Astrocyte (in vitro differentiated cells and primary cell): ENCODE measurements around the gene TTBK2. TPM values are rescaled to one million over a fixed set of nuclear protein-coding genes. Genes with fewer than 3 reads are reported as not detected.

Experiments
- DNase-seq: peaks from one replicate; pipeline ENCODE4 v3.0.0-alpha.2; 2010; ENCODE audit warnings: low read depth
- FAIRE-seq: peaks from 2 replicates; lab custom pipeline; 2011; peaks lifted over from hg19 to GRCh38; lab: Jason Lieb, UNC
- H2AFZ ChIP-seq: 2 replicates; pipeline ENCODE4 v1.6.0; 2012; ENCODE audit warnings: low read depth, low read length, inconsistent platforms
- H3K27ac ChIP-seq: 2 replicates; pipeline ENCODE4 v1.5.1; 2011; ENCODE audit warnings: low read depth, low read length, inconsistent platforms
- H3K27me3 ChIP-seq: 2 replicates; pipeline ENCODE4 v1.6.0; 2011; ENCODE audit warnings: low read length, inconsistent platforms; ENCODE audit not compliant: insufficient read depth
- H3K36me3 ChIP-seq: 2 replicates; pipeline ENCODE4 v1.5.1; 2011; ENCODE audit warnings: low read length, inconsistent platforms; ENCODE audit not compliant: insufficient read depth
- H3K4me1 ChIP-seq: 2 replicates; pipeline ENCODE4 v1.5.1; 2011; ENCODE audit warnings: low read length, inconsistent platforms; ENCODE audit not compliant: insufficient read depth
- H3K4me2 ChIP-seq: 2 replicates; pipeline ENCODE4 v1.6.0; 2012; ENCODE audit warnings: low read length, inconsistent platforms
- H3K4me3 ChIP-seq: 2 replicates; pipeline ENCODE4 v1.5.1; 2011; ENCODE audit warnings: low read depth, mild to moderate bottlenecking, low read length, inconsistent platforms; ENCODE audit not compliant: insufficient read depth
- H3K79me2 ChIP-seq: 2 replicates; pipeline ENCODE4 v1.6.0; 2012; ENCODE audit warnings: mild to moderate bottlenecking, low read length, inconsistent platforms; ENCODE audit not compliant: insufficient read depth
- H3K9ac ChIP-seq: 2 replicates; pipeline ENCODE4 v1.6.0; 2012; ENCODE audit warnings: mild to moderate bottlenecking, low read length, inconsistent platforms
- H3K9me3 ChIP-seq: 2 replicates; pipeline ENCODE4 v1.5.1; 2012; ENCODE audit warnings: low read depth, mild to moderate bottlenecking, low read length, inconsistent platforms; ENCODE audit not compliant: insufficient read depth
- H4K20me1 ChIP-seq: 2 replicates; pipeline ENCODE4 v1.6.0; 2012; ENCODE audit warnings: low read length, inconsistent platforms; ENCODE audit not compliant: insufficient read depth
- H3K27ac Mint-ChIP-seq: one replicate; pipeline ENCODE4 v1.8.0; 2021; ENCODE audit warnings: mild to moderate bottlenecking, mixed read lengths; ENCODE audit not compliant: unreplicated experiment
- H3K27me3 Mint-ChIP-seq: one replicate; pipeline ENCODE4 v1.8.0; 2021; ENCODE audit warnings: low read depth, mixed read lengths; ENCODE audit not compliant: unreplicated experiment
- H3K36me3 Mint-ChIP-seq: one replicate; pipeline ENCODE4 v1.8.0; 2021; ENCODE audit warnings: low read depth, mixed read lengths; ENCODE audit not compliant: unreplicated experiment
- H3K4me1 Mint-ChIP-seq: one replicate; pipeline ENCODE4 v1.8.0; 2021; ENCODE audit warnings: low read depth, mixed read lengths; ENCODE audit not compliant: unreplicated experiment
- H3K4me3 Mint-ChIP-seq: one replicate; pipeline ENCODE4 v1.8.0; 2021; ENCODE audit warnings: mild to moderate bottlenecking, moderate library complexity, mixed read lengths; ENCODE audit not compliant: unreplicated experiment
- H3K9me3 Mint-ChIP-seq: one replicate; pipeline ENCODE4 v1.8.0; 2021; ENCODE audit warnings: mild to moderate bottlenecking, mixed read lengths; ENCODE audit not compliant: unreplicated experiment
- EZH2 ChIP-seq: IDR thresholded peaks from 2 replicates; pipeline ENCODE4 v1.6.1; 2012; ENCODE audit warnings: mild to moderate bottlenecking, low read length, inconsistent platforms; ENCODE audit not compliant: insufficient read depth
- total RNA-seq: library from RNA; stranded (reverse); gene quantifications from 2 replicates; pipeline ENCODE4 v1.2.1, GENCODE V29; 2021
- TF ChIP-seq, protein P1 (sequence below): IDR thresholded peaks from 2 replicates; pipeline ENCODE4 v1.5.1; 2011; ENCODE audit warnings: low read depth, mild to moderate bottlenecking, inconsistent platforms, low read length, moderate library complexity; ENCODE audit not compliant: insufficient read depth

TTBK2 gene
- total RNA-seq, 1 donor from 2014 or later, result 14.8 TPM

DNA sequence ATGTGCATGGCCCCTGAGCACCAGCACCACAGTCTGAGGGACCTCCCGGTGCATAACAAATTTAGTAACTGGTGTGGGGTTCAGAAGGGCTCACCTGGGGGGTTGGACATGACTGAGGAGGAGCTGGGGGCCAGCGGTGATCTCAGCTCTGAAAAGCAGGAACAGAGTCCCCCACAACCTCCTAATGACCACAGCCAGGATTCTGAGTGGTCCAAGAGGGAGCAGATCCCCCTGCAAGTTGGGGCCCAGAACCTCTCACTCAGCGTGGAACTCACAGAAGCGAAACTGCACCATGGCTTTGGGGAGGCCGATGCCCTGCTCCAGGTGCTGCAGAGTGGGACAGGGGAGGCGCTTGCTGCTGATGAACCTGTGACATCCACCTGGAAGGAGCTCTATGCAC lies 226.6 kb downstream of the TTBK2 start:
- no peaks in the 10 kb centered on the region for H3K79me2 ChIP-seq
- no peak overlapping the region for H3K27ac ChIP-seq
- no peaks in the 10 kb centered on the region for H4K20me1 ChIP-seq
- H3K4me3 ChIP-seq, result no peak overlapping the region
- H3K36me3 ChIP-seq, result no peaks in the 10 kb centered on the region
- Mint-ChIP-seq H3K27me3 (no peaks in the 10 kb centered on the region), H3K27ac (no peak overlapping the region), H3K9me3 (no peaks in the 10 kb centered on the region), H3K4me1 (no peaks in the 10 kb centered on the region), H3K36me3 (peaks cover 27% of the 10 kb centered on the region), H3K4me3 (no peak overlapping the region)
- no peaks in the 10 kb centered on the region for H3K27me3 ChIP-seq
- H3K9me3 ChIP-seq, result no peaks in the 10 kb centered on the region
- DNase-seq (no peak), FAIRE-seq (no peak)
- no peaks in the 10 kb centered on the region for H3K4me1 ChIP-seq
- H2AFZ ChIP-seq, result no peak overlapping the region
- H3K4me2 ChIP-seq, result no peak overlapping the region
- TF ChIP-seq, protein P1, sequence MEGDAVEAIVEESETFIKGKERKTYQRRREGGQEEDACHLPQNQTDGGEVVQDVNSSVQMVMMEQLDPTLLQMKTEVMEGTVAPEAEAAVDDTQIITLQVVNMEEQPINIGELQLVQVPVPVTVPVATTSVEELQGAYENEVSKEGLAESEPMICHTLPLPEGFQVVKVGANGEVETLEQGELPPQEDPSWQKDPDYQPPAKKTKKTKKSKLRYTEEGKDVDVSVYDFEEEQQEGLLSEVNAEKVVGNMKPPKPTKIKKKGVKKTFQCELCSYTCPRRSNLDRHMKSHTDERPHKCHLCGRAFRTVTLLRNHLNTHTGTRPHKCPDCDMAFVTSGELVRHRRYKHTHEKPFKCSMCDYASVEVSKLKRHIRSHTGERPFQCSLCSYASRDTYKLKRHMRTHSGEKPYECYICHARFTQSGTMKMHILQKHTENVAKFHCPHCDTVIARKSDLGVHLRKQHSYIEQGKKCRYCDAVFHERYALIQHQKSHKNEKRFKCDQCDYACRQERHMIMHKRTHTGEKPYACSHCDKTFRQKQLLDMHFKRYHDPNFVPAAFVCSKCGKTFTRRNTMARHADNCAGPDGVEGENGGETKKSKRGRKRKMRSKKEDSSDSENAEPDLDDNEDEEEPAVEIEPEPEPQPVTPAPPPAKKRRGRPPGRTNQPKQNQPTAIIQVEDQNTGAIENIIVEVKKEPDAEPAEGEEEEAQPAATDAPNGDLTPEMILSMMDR, result no peak
- no peak for TF ChIP-seq EZH2
- H3K9ac ChIP-seq, result no peak overlapping the region

- Mint-ChIP-seq H3K27me3 (no peaks in the 10 kb centered on the region), H3K36me3 (peaks cover 32% of the 10 kb centered on the region), H3K9me3 (no peaks in the 10 kb centered on the region), H3K4me1 (no peaks in the 10 kb centered on the region), H3K27ac (no peak overlapping the region), H3K4me3 (no peak overlapping the region)
- H3K4me2 ChIP-seq, result no peak overlapping the region
- no peaks in the 10 kb centered on the region for H3K79me2 ChIP-seq
- H3K27ac ChIP-seq, result no peak overlapping the region
- TF ChIP-seq, protein P1, result no peak
- no peak for TF ChIP-seq EZH2
- H2AFZ ChIP-seq, result no peak overlapping the region
- FAIRE-seq (no peak), DNase-seq (no peak)
- H3K4me3 ChIP-seq, result no peak overlapping the region
- H3K9ac ChIP-seq, result no peak overlapping the region
- no peaks in the 10 kb centered on the region for H4K20me1 ChIP-seq
- H3K36me3 ChIP-seq, result no peaks in the 10 kb centered on the region
- no peaks in the 10 kb centered on the region for H3K4me1 ChIP-seq
- H3K27me3 ChIP-seq, result no peaks in the 10 kb centered on the region
- no peaks in the 10 kb centered on the region for H3K9me3 ChIP-seq
These were observed 227.1 kb downstream of the TTBK2 start for GRCh38 chr15:42693496-42693895.

- Histone ChIP-seq H3K4me2 (no peak overlapping the region), H4K20me1 (no peaks in the 10 kb centered on the region), H3K4me1 (no peaks in the 10 kb centered on the region), H3K36me3 (no peaks in the 10 kb centered on the region), H3K9ac (no peak overlapping the region), H3K27me3 (no peaks in the 10 kb centered on the region), H3K27ac (no peak overlapping the region), H3K79me2 (no peaks in the 10 kb centered on the region), H2AFZ (no peak overlapping the region), H3K4me3 (no peak overlapping the region), H3K9me3 (no peaks in the 10 kb centered on the region)
- Mint-ChIP-seq H3K36me3 (peaks cover 33% of the 10 kb centered on the region), H3K27ac (no peak overlapping the region), H3K4me3 (peak overlapping the region; percentile 8), H3K27me3 (no peaks in the 10 kb centered on the region), H3K4me1 (no peaks in the 10 kb centered on the region), H3K9me3 (no peaks in the 10 kb centered on the region)
- no peak for FAIRE-seq
- TF ChIP-seq, protein P1, result no peak
- TF ChIP-seq EZH2, result no peak
- no peak for DNase-seq
These were observed 227.6 kb downstream of the TTBK2 start for GRCh38 chr15:42692997-42693396.
